ENCODE measurements around the gene PCTP.

PCTP gene

GRCh38 chr17:55756689-55757088 lies 5.8 kb downstream of the PCTP start:
- no peak for TF ChIP-seq CTCF (IDR thresholded peaks at IDR 0.05; ENCODE audit: low read depth, low read length, missing control alignments)
- no peak for DNase-seq (ENCODE audit: low read depth)

GRCh38 chr17:55757659-55758058 lies 6.8 kb downstream of the PCTP start:
- no peak overlapping the region for H3K4me3 ChIP-seq (ENCODE audit: low read depth, low read length)
- TF ChIP-seq CTCF (IDR thresholded peaks at IDR 0.05; ENCODE audit: low read depth, low read length, missing control alignments) = no peak
- DNase-seq (ENCODE audit: low read depth) = no peak

More at GRCh38 chr17:55756689-55757088, 5.8 kb downstream of the PCTP start:
- no peak overlapping the region for H3K4me3 ChIP-seq (ENCODE audit: low read depth, low read length)

GRCh38 chr17:55758171-55758570 lies 7.3 kb downstream of the PCTP start:
- H3K4me3 ChIP-seq (ENCODE audit: low read depth, low read length) = no peak overlapping the region
- no peak for TF ChIP-seq CTCF (IDR thresholded peaks at IDR 0.05; ENCODE audit: low read depth, low read length, missing control alignments)
- no peak for DNase-seq (ENCODE audit: low read depth)

GRCh38 chr17:55760643-55761355 lies 9.9 kb downstream of the PCTP start:
- no peak for DNase-seq (ENCODE audit: low read depth)
- no peak overlapping the region for H3K4me3 ChIP-seq (ENCODE audit: low read depth, low read length)
- TF ChIP-seq CTCF (IDR thresholded peaks at IDR 0.05; ENCODE audit: low read depth, low read length, missing control alignments) = no peak

GRCh38 chr17:55762086-55762858 lies 11.4 kb downstream of the PCTP start:
- no peak for TF ChIP-seq CTCF (IDR thresholded peaks at IDR 0.05; ENCODE audit: low read depth, low read length, missing control alignments)
- no peak for DNase-seq (ENCODE audit: low read depth)
- no peak overlapping the region for H3K4me3 ChIP-seq (ENCODE audit: low read depth, low read length)

GRCh38 chr17:55763856-55764255 lies 13.0 kb downstream of the PCTP start:
- no peak overlapping the region for H3K4me3 ChIP-seq (ENCODE audit: low read depth, low read length)
- DNase-seq (ENCODE audit: low read depth) = no peak
- no peak for TF ChIP-seq CTCF (IDR thresholded peaks at IDR 0.05; ENCODE audit: low read depth, low read length, missing control alignments)
